Breast epithelium (tissue), 3 donors: ENCODE results near the gene MYO1D.

ENCODE experiments used
- CTCF ChIP-seq, 3 donors: fragments of 450-650 bp; IDR thresholded peaks; one replicate each; pipeline ENCODE4 v1.5.1; 2016 to 2017; ENCODE audit warnings: antibody characterized with exemption in 3 of 3, mild to moderate bottlenecking in 3 of 3, moderate library complexity in 3 of 3
- POLR2A ChIP-seq: fragments of 450-650 bp; IDR thresholded peaks from one replicate; pipeline ENCODE4 v1.6.1; 2016; ENCODE audit warnings: antibody characterized with exemption, mild to moderate bottlenecking, moderate library complexity

- no peak for TF ChIP-seq POLR2A
- no peak for TF ChIP-seq CTCF (IDR thresholded peaks at IDR 0.05)
These were observed 16.9 kb downstream of the MYO1D start for GRCh38 chr17:32859857-32860525.
